ENCODE data around the gene LRP2BP.
A peak's percentile ranks its signal among the peaks of the same experiment; 100 is the strongest.
"Not testable (repeated sequence)": the region's sequence is repeated elsewhere in the genome, so short reads cannot be mapped to it uniquely, and the experiment has no call there.

The LRP2BP gene

DNA sequence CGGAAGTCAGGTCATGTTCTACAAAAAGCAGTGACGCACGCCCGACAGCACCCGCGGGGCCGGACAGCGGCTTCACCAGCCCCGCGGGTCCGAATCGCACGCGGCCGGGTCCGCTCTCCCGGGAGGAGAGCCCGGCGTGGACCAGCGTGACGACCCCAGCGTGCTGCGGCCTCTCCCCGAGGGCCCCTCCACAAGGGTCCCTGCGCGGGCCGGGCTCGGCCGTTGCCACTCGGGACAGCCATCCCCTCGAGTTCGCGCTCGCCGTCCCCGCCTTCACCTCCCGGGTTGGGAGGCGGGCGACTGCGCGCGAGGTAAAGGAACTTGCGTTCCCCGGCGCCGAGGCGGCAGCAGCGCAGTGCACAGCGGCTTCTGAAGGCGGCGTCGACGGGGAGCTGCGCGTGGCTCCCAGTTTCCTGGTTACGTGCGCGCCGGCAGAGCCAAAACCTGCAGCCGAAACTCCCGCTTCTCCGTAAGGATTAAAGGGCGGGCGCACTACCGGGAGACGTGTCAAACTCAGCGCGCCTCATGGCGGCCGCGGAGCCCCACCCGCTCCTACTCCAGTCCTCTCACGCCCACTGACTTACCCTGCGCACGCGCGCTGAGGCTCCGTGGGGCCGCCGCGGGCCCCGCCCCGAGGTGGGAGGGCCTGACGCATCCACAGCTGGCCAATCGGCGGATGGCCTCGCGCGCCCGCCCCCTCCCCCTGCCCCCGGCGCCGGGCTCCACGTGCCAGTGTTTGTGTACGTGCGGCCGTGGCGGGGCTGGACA is 416 bp upstream of the LRP2BP start:
- peak; percentile 90 to 98 (median 96) for DNase-seq (ENCODE audit: low read depth in 3 of 3)

DNA sequence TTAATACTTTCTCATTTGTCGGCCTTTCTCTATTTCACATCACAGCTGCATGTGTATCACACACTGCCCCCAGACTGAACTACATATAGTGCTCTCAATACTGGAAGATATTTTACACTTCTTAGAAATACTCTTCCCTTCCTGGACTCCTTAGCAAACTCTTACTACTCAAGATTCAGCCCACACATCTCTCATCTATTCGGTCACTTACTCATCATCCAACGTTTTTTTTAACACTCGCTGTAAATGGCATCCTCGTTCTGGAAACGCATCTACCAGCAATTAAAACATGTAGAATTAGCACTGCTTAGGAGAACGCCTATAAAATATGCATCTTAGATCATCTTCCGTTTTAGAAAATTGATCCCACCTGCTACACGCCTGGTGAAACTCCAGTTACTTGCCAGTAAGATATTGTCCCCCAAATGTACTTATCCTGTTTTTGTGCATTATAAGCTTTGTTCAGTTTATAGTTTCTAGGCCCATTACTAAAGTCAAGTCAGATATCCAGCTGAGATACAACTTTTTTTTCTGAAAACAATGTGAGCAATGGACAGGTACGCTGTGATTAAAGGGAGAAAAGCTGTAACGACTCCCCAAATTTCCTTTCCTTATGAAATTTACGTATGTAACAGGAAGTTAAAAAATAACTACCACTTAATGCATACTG is 1.0 kb downstream of the LRP2BP start:
- no peak for DNase-seq (ENCODE audit: low read depth in 3 of 3)

DNA sequence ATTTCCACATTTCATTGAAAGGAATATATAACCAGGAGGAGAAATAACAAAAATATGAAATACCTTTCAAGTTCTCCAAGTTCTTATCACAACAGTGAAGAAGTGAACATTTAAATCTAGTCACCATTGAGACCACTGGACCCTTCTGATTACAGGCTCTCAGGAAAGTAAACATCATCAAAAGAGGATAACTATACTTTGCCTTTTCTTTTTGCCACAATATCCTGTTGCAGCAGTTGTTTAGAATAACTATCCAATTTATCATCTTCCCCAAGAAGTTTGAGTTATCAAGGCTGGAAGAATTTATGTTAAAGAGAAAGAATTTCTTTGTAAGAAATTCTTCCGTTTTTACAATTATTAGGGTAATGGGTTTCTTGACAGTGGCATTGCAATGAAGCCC is 3.6 kb downstream of the LRP2BP start:
- DNase-seq (ENCODE audit: low read depth in 3 of 3) = no peak

DNA sequence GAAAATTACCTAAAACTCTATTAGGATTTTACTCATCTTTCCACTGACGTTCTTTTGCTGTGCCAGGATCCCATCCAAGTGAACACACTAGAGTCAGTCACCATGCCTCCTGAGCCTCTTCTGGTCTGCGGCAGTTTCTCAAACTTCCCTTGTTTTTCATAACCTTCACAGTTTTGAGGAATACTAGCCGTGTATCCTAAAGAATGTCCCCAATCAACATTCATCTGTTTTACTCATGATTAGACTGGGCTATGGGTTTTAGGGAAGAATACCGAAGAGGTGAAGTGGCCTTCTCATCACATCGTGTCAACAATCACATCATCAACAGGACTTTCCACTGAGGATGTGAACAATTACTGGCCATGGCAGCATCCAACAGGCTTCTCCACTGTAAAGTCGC is 4.8 kb downstream of the LRP2BP start:
- DNase-seq (ENCODE audit: low read depth in 3 of 3) = no peak

DNA sequence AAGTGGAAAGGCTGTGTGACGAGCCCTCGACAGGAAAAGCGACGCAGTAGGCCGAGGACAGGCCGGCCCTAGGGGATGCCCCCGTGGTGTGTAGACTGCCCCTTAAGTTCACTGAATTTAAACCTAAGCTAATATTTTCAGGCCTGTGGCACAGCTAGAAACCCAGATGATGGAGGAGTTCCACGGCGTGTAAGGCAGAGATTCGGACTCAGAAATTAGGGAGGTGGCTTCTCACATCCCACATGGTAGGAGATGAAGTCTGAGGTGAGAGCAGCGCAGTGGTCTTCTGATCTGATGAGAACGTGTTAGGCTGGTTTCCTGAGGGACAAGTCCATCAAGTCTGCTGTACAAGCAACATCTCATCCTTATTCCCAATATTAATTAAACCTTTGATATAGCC is 7.8 kb downstream of the LRP2BP start:
- DNase-seq (ENCODE audit: low read depth in 3 of 3) = no peak

DNA sequence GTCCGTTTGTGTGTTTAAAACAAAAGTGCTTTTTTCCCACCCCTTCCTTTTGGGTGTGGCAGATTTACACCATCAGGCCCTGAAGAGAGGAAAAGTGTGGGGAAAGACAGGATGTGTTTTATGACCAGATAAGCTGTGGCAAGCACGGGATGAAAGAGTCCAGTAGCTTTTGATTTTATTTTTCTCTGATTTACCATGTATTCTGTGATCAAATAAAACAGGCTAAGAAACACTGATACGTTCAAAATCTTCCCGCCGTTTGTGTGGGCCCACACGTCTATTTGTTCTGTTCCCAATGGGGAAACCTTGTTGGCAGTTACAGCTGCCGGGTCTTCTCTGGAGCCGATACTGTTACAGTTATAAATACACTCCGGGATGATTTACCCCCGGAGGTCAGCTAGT is 10.8 kb downstream of the LRP2BP start:
- no peak for DNase-seq (ENCODE audit: low read depth in 3 of 3)

DNA sequence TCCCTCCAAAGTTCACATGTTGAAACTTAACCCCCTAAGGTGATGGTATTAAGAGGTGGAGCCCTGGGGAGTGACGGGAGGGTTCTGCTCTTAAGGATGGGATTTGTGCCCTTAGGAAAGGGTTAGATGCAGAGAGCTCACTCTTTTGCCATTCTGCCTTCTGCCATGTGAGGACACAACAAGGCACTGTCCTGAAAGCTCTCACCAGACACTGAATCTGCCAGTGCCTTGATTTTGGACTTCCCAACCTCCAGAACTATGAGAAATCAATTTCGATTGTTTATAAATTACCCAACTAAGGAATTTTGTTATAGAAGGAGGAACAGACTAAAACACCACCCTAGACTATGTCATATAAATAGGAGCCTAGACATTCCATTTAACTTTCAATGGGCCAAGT is 11.7 kb downstream of the LRP2BP start:
- no peak for DNase-seq (ENCODE audit: low read depth in 3 of 3)

DNA sequence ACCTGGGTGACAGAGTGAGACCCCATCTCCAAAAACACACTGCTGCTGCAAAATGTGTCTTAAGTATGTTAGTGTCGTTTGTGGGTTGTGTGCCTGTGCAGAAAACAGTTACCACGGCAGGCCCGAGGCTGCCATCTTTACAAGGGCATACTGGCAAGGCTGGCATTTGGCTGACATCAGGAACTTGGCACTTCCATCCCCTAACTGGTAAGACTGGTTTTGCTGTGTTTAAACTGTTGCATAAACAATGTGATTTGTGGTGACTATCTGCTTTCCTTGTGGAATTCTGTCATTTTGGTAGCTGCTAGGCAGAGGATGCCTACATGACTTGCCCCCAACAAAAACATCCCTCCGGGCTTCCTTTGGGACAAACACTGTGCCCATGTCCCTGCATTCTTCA is 12.3 kb downstream of the LRP2BP start:
- no peak for DNase-seq (ENCODE audit: low read depth in 3 of 3)

DNA sequence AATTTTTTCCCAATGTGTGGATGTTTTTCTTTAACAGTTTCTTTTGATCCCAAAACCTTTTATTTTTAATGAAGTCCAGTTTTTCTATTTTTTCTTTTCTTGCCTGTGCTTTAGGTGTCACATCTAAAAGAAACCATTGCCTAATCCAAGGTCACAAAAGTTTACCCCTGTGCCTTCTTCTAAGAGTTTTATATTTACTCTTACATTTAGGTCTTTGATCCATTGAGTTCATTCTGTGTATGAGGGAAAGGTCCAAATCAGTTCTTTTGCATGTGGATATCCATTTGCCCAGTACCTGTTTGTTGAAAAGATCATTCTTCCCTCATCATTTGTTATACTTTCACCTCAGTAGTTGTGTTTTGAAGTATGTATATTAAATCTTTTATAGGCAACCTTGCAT is 13.0 kb downstream of the LRP2BP start:
- no peak for DNase-seq (ENCODE audit: low read depth in 3 of 3)

DNA sequence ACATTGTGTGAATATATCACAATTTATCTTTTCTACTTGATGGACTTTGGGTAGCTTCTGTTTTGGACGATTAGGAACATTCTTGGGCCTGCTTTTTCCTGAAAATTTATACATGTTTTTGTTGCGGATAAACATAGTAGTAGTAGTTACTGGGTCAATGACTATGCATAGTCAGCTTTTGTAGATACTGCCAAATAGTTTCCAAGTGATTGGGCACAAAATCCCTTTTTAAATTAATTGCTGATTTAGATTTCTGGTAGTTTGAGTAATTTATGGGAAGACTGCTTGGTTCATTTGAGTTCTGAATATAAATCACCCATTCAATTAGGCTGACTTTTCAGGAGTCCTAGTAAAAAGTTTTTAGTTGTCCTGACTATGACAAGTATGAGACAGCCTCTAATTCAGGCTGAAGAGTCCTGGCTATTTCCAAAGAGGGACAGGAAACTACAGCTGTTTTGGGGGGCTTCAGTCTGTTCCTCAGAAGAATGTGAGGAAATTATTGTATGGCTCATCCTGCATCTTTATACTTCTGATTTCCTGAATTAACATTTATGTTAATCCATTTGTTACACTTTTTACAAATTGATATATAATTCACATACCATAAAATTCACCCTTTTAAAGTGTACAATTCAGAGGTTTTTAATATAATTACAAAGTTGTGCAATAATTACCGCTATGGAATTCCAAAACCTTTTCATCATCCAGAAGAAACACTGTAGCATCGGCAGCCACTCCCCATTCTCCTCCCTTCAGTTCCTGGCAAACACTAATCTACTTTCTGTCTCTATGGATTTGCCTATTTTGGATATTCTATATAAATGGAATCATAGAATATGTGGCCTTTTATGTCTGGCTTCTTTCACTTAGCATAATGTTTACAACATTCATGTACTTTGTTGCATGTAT is 14.2 kb downstream of the LRP2BP start:
- DNase-seq (ENCODE audit: low read depth in 3 of 3) = no peak

DNA sequence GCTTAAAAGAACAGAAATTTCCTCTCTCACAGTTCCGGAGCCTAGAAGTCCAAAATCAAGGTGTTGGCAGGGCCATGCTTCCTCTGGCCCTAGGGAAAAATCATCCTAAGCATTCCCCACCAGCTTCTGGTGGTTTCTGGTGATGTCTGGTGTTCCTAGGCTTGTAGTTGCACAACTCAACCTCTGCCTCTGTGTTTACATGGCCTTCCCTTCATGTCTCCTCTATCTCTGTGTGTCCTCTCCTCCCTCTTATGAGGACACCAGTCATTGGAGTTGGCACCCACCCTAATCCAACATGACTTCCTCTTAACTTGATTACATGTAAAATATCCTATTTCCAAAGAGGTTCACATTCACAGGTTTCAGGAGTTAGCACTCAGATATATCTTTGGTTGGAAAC is 15.4 kb downstream of the LRP2BP start:
- no peak for DNase-seq (ENCODE audit: low read depth in 3 of 3)

DNA sequence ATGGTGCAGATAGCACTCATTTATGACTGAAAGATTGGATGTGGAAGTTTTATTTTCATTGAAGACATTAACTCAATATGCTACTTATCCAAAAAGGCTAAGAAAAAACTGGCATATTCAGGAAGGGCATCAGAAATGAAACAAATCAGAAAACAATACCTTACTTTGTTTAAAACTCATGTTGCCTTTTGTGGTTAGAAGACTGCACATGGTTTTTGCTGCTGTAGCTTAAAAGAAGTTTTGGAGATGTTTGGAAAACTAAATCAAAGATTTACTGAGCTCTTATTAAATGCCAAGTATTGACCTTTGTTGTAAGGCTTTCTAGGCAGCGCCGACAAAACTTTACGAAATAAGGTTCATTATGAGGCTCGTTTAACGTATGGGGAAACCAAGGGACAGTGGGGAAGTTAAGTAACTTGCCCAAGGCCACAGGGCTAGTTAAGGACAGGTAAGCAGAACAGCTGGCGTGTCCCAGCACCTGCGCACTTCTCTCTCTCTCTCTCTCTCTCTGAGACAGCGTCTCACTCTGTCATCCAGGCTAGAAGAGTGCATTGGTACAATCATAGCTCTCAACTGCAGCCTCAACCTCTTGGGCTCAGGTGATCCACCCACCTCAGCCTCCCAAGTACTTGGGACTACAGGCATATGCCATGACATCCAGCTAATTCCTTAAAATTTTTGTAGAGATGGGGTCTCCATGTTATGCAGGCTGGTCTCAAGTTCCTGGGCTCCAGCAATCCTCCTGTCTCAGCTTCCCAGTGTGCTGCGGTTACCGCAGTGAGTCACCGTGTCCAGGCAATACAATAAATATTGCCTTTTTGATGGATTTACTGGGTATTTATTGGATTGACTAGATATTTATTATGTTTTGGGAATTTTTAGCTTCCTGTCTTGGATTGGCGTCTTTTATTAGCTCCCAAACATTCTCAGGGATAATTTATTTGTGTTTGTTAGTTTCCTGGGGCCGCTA is 16.1 kb downstream of the LRP2BP start:
- DNase-seq (ENCODE audit: low read depth in 3 of 3) = no peak

DNA sequence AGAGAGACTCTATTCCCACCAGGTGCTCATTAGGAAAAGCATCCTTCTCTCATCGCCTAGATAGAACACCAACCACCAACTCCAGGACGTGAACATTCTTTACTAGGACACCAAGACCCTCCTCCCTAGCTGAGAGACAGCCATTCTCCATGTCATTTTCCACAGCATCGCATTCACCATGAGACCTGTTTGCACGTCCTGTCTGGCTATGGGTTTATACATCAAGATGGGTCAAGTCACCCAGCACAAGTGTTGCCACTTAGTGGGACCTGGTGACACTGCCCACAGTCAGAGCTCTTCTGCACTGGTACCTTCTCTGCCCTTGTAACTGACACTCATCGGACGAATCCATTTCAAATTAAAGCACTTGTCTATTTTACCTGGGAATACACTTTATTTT is 17.5 kb downstream of the LRP2BP start:
- DNase-seq (ENCODE audit: low read depth in 3 of 3) = no peak

DNA sequence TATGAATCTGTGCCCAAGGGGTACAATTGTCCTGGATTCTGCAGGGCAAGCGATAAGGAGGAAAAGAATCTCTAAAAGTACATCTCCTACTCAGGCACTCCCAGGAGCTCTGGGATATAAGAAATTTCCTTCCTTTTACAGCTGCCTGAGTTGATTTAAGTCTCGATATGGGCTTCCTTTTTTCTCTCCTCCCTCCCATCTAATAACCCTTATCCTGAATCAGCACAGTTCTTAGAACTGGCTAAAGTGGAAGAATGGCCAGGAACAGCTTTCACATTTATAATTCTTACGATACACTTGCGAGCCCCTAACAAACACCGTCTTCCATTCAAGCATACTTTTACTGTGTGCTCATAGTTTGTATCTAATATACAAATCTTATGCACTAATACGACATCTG is 21.2 kb downstream of the LRP2BP start:
- no peak for DNase-seq (ENCODE audit: low read depth in 3 of 3)

DNA sequence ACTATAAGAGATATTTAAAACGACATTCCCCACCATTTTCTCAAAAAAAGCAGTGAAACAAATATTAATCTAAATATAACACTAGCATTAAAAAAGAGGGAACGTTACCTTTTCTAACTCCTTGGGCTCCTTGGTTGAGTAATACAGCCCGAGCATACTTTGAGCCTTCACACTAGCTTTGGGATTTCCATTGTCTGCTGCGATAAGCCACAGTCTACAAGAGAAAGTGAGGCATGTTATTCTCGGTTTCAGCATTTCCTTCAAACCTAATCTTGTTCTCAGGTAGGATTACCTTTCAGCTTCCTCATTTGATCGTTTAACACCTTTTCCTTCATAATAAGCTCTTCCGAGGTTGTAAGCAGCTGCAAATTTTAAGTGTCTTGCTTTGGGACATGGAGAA is 21.7 kb downstream of the LRP2BP start:
- DNase-seq (ENCODE audit: low read depth in 3 of 3) = no peak

DNA sequence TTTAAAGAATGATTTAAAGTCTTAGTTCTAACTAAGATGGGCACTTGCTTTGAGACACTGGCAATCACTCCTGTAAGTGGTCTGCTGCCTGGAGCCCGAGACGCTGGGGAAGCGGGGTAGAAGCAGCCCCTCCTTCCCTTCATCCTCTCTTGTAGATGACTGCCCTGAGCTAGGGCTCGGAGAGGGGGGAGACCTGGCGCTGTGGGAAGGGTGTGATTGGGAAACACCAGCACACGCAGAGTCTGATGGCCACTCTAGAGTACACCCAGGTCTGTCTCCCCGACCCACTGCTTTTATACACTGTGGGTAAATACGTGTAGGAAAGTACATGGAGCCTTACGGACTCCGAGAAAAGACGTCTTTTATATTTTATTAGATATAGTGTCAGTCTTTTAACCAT is 24.0 kb downstream of the LRP2BP start:
- DNase-seq (ENCODE audit: low read depth in 3 of 3) = no peak

DNA sequence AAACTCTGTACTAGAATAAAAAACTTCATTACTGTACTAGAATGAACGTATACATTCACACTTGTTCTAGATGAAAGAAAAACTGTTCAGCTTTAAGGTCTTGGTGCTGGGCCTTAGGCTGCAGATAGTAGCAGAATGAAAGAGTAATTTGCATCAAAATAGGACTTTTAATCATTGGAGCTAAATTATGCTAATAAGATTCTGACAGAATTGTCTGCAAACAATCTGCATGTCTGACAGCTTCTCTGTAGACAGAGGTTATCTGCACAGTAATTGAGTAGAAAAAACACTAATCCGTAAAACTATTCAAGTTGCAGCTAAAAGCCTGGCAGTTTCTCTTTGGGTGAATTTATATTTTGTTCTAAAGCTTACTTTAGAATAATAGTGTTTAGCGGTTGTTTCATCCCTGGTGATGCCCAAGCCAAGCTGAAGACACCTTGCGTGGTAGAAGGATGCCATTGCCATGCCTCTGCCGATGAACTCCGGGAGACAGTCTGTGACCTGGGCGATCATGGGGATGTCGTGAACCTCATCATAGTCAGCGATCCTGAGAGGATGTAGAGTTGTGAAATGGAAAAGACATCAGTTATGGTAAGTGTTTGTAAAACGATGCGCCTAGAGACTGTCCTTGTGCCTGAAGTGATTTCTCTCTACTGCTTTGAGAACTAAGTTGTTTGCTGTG is 25.3 kb downstream of the LRP2BP start:
- DNase-seq (ENCODE audit: low read depth in 3 of 3) = no peak

DNA sequence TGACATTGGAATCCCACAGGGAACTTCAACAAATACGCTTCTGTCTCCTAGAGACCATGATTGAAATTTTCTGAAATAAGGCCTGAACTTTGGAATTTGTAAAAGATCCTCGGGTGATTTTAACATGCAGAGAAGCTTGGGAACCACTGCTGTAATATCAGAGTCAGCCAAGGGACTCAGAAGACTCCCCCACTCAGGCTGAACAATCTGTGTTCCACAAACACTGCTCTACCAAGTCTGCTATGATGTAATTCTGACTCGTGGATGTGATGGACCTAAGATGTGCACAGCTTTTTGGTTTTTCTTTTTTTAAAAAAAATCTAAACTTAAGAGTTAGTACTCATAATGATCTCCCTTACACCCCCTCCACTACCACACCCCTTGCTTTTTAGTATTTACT is 26.0 kb downstream of the LRP2BP start:
- no peak for DNase-seq (ENCODE audit: low read depth in 3 of 3)

DNA sequence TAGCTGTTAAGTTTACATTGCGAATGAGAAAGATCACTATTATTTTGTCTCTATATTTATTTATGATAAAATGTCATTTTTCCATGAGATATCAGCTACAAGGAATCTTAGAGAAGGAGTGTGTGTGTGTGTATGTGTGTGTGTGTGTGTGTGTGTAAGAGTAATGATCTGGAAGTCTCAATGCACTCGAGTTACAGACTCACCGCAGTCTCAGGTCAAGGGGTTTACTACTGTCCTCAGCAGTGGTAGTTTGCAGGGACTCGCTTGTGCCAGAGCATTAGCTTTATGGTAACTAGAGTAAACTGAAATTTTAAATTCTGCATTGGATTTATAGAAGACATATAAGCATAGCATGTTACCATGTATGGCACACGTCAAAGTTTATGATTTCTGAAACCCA is 30.8 kb downstream of the LRP2BP start:
- DNase-seq (ENCODE audit: low read depth in 3 of 3) = no peak

DNA sequence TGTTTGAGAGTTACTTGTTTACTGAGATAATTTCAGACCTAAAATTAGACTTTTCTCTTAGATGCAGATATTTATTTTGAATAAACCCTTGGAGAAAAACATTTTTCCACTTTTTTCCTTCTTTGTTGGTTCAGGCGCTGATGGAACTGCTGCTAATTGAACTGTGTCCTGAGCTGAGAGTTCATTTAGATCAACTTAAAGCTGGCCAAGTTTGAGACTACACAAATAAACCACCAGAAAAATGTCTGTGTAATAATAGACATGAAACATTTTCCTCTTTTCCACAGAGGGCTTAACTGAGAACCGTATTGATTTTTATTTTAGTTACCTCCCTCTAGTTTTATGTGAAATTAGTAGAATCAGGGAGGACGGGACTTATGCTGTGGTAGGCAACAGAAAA is 32.5 kb downstream of the LRP2BP start:
- DNase-seq (ENCODE audit: low read depth in 3 of 3) = no peak

DNA sequence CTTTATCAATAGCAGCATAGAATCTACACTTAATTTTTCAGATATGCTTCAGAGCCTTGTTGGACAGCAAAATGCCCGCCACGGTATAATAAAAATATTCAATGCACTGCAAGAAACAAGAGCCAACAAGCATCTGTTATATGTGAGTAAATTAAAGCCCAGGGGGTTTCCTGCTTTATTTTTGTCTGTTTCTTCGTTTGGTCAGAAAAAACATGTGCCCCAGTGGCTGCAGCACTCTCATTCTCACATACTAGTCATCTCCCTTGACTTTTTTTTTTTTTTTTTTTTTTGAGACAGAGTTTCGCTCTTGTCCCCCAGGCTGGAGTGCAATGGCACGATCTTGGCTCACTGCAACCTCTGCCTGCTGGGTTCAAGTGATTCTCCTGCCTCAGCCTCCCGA is 33.2 kb downstream of the LRP2BP start:
- DNase-seq (ENCODE audit: low read depth in 3 of 3) = not testable (repeated sequence)
